ENCODE measurements around the gene MZF1.
"Not testable (repeated sequence)": the region's sequence is repeated elsewhere in the genome, so short reads cannot be mapped to it uniquely, and the experiment has no call there.

MZF1 gene

GRCh38 chr19:58545286-58546018 is 27.7 kb downstream of the MZF1 start:
- DNase-seq (ENCODE audit: low read depth), result no peak
- H3K4me3 ChIP-seq (ENCODE audit: low read depth, low read length), result peak overlapping the region; percentile 96

GRCh38 chr19:58544591-58545285 is 28.4 kb downstream of the MZF1 start:
- no peak for DNase-seq (ENCODE audit: low read depth)

GRCh38 chr19:58543826-58544590 is 29.1 kb downstream of the MZF1 start, which contains the start of gene TRIM28:
Gene TRIM28, plus strand, starts transcription at chr19:58544064. Its CDS starts 694 bp downstream, at chr19:58544758.
- peak; percentile 98 for DNase-seq (ENCODE audit: low read depth)
- H3K4me3 ChIP-seq (ENCODE audit: low read depth, low read length), result peak within 1 kb of the TSS; percentile 96

More at GRCh38 chr19:58544591-58545285, 28.4 kb downstream of the MZF1 start:
- peak overlapping the region; percentile 96 for H3K4me3 ChIP-seq (ENCODE audit: low read depth, low read length)

- H3K4me3 ChIP-seq (ENCODE audit: low read depth, low read length); DNase-seq (ENCODE audit: low read depth): not testable (repeated sequence)
Observed at GRCh38 chr19:58542641-58543372, 30.3 kb downstream of the MZF1 start.

- H3K4me3 ChIP-seq (ENCODE audit: low read depth, low read length), result not testable (repeated sequence)
Observed at GRCh38 chr19:58539169-58539559, 34.0 kb downstream of the MZF1 start.

GRCh38 chr19:58538257-58539168 is 34.6 kb downstream of the MZF1 start:
- H3K4me3 ChIP-seq (ENCODE audit: low read depth, low read length), result peak overlapping the region; percentile 39
- no peak for DNase-seq (ENCODE audit: low read depth)

More at GRCh38 chr19:58539169-58539559, 34.0 kb downstream of the MZF1 start:
- not testable (repeated sequence) for DNase-seq (ENCODE audit: low read depth)

GRCh38 chr19:58536852-58537798 is 36.0 kb downstream of the MZF1 start:
- no peak for DNase-seq (ENCODE audit: low read depth)

GRCh38 chr19:58535857-58536256 is 37.3 kb downstream of the MZF1 start:
- H3K4me3 ChIP-seq (ENCODE audit: low read depth, low read length), result no peak overlapping the region
- no peak for DNase-seq (ENCODE audit: low read depth)

More at GRCh38 chr19:58536852-58537798, 36.0 kb downstream of the MZF1 start:
- H3K4me3 ChIP-seq (ENCODE audit: low read depth, low read length), result no peak overlapping the region

GRCh38 chr19:58531034-58531840 is 41.9 kb downstream of the MZF1 start:
- no peak overlapping the region for H3K4me3 ChIP-seq (ENCODE audit: low read depth, low read length)

GRCh38 chr19:58529405-58529804 is 43.7 kb downstream of the MZF1 start:
- no peak overlapping the region for H3K4me3 ChIP-seq (ENCODE audit: low read depth, low read length)
- DNase-seq (ENCODE audit: low read depth), result no peak

More at GRCh38 chr19:58531034-58531840, 41.9 kb downstream of the MZF1 start:
- no peak for DNase-seq (ENCODE audit: low read depth)

- no peak overlapping the region for H3K4me3 ChIP-seq (ENCODE audit: low read depth, low read length)
- no peak for DNase-seq (ENCODE audit: low read depth)
Observed at GRCh38 chr19:58522709-58523108, 50.4 kb downstream of the MZF1 start.

GRCh38 chr19:58521651-58522050 is 51.5 kb downstream of the MZF1 start:
- no peak for DNase-seq (ENCODE audit: low read depth)
- H3K4me3 ChIP-seq (ENCODE audit: low read depth, low read length), result no peak overlapping the region

- no peak for DNase-seq (ENCODE audit: low read depth)
- peak overlapping the region; percentile 84 for H3K4me3 ChIP-seq (ENCODE audit: low read depth, low read length)
Observed at GRCh38 chr19:58520257-58520599, 52.9 kb downstream of the MZF1 start.

- peak; percentile 87 for DNase-seq (ENCODE audit: low read depth)
- peak within 1 kb of the TSS; percentile 84 for H3K4me3 ChIP-seq (ENCODE audit: low read depth, low read length)
Observed at GRCh38 chr19:58519355-58520256, 53.5 kb downstream of the MZF1 start, which contains the start of gene ZBTB45. Gene ZBTB45, minus strand, starts transcription at chr19:58519810. Its CDS starts 2,137 bp downstream, at chr19:58517673.

- peak overlapping the region; percentile 84 for H3K4me3 ChIP-seq (ENCODE audit: low read depth, low read length)
- DNase-seq (ENCODE audit: low read depth), result peak; percentile 31
Observed at GRCh38 chr19:58519087-58519354, 54.1 kb downstream of the MZF1 start.
